Mucosa of descending colon (tissue), 3 donors: ENCODE results near the gene RBM20. TPM values are rescaled to one million over a fixed set of nuclear protein-coding genes. Genes with fewer than 3 reads are reported as not detected.

ENCODE experiments used
- ATAC-seq: fragments of 200-7000 bp; cut with Tn5 transposase; one replicate; pipeline ENCODE4 v1.9.1; 2020; ENCODE audit warnings: mild to moderate bottlenecking, moderate library complexity
- DNase-seq, 3 donors: peaks; one replicate each; pipeline ENCODE4 v3.0.0-alpha.2; 2020
- H3K36me3 ChIP-seq: fragments of 200-600 bp; one replicate; pipeline ENCODE4 v1.8.0; 2021; ENCODE audit warnings: low read depth, mild to moderate bottlenecking
- H3K4me1 ChIP-seq: fragments of 200-600 bp; one replicate; pipeline ENCODE4 v1.8.0; 2021; ENCODE audit warnings: low read depth, mild to moderate bottlenecking
- H3K4me3 ChIP-seq: fragments of 200-600 bp; one replicate; pipeline ENCODE4 v1.8.0; 2021; ENCODE audit warnings: mild to moderate bottlenecking
- H3K9me3 ChIP-seq: fragments of 200-600 bp; one replicate; pipeline ENCODE4 v1.8.0; 2021; ENCODE audit warnings: mild to moderate bottlenecking
- CTCF ChIP-seq: fragments of 200-600 bp; IDR thresholded peaks from one replicate; pipeline ENCODE4 v1.8.0; 2022; ENCODE audit warnings: antibody characterized with exemption, mild to moderate bottlenecking
- intact Hi-C, 2 donors: fragments of 100-400 bp; cut with DNase I in 1 of 2; cut with micrococcal nuclease in 1 of 2; formaldehyde crosslinking; loops; one replicate each; pipeline versions ENCODE4 v1.11.0 to v1.11.1; 2022; cut with DNase I, micrococcal nuclease
- total RNA-seq, 3 donors: library from RNA; stranded (reverse); fragmentation: NEBNext Ultra II Directional in 2 of 3; extraction: Animal tissue kit (Norgen Biotek cat#: 25700) in 2 of 3; gene quantifications; one replicate each; pipeline versions ENCODE4 v1.2.1 to v1.2.4, GENCODE V29; 2021 to 2023
- donor health status: DM: no; HTN: no; CAD: no; lungs with moderate emphysema.
- donor health status: DM: no; HTN: no; CAD: no.
- donor health status: DM: no; HTN: yes; CAD: no.

Gene RBM20
- total RNA-seq, 3 donors from 2014 or later, result 0.46 to 9.7 (median 2.0) TPM

GRCh38 chr10:110845756-110846620, 201.9 kb downstream of the RBM20 start:
- Histone ChIP-seq H3K9me3 (no peaks in the 10 kb centered on the region), H3K36me3 (no peaks in the 10 kb centered on the region), H3K4me3 (no peak overlapping the region), H3K4me1 (peaks cover 55% of the 10 kb centered on the region)
- ATAC-seq (peak; percentile 76), DNase-seq (peak; percentile 81 to 86 (median 86))
- TF ChIP-seq CTCF, result no peak
- intact Hi-C loops, result no loop called here

GRCh38 chr10:110847374-110847773, 203.2 kb downstream of the RBM20 start:
- intact Hi-C loops, result no loop called here
- TF ChIP-seq CTCF, result no peak
- no peak for ATAC-seq
- DNase-seq, result no peak
- Histone ChIP-seq H3K9me3 (no peaks in the 10 kb centered on the region), H3K36me3 (no peaks in the 10 kb centered on the region), H3K4me3 (no peak overlapping the region), H3K4me1 (peaks cover 46% of the 10 kb centered on the region)

- DNase-seq (no peak), ATAC-seq (no peak)
- intact Hi-C loops, result no loop called here
- H3K4me3 ChIP-seq, result no peak overlapping the region
- H3K9me3 ChIP-seq, result no peaks in the 10 kb centered on the region
- no peaks in the 10 kb centered on the region for H3K36me3 ChIP-seq
- TF ChIP-seq CTCF, result no peak
- peaks cover 48% of the 10 kb centered on the region for H3K4me1 ChIP-seq
These were observed 204.0 kb downstream of the RBM20 start for GRCh38 chr10:110848106-110848505.

GRCh38 chr10:110850099-110850498, 206.0 kb downstream of the RBM20 start:
- TF ChIP-seq CTCF, result no peak
- ATAC-seq (no peak), DNase-seq (no peak)
- H3K4me3 ChIP-seq, result no peak overlapping the region
- intact Hi-C loops, result no loop called here
- peaks cover 42% of the 10 kb centered on the region for H3K4me1 ChIP-seq
- no peaks in the 10 kb centered on the region for H3K9me3 ChIP-seq
- no peaks in the 10 kb centered on the region for H3K36me3 ChIP-seq

GRCh38 chr10:110851020-110851612, 207.0 kb downstream of the RBM20 start:
- no peak overlapping the region for H3K4me3 ChIP-seq
- intact Hi-C loops, result no loop called here
- no peak for TF ChIP-seq CTCF
- H3K4me1 ChIP-seq, result peaks cover 35% of the 10 kb centered on the region
- no peaks in the 10 kb centered on the region for H3K9me3 ChIP-seq
- H3K36me3 ChIP-seq, result no peaks in the 10 kb centered on the region
- ATAC-seq (no peak), DNase-seq (peak in 1 of 3 donors; percentile 35)
